OCI-LY3 (cell line): ENCODE results near the gene ZFP57.

Experiments used
- EZH2phosphoT487 ChIP-seq: fragments of 200-600 bp; shearing (Covaris generic); IDR thresholded peaks from 2 replicates; pipeline ENCODE4 v1.6.1; 2018; ENCODE audit warnings: antibody characterized with exemption, mixed run types, low read depth
- TF ChIP-seq, protein P1 (sequence below): fragments of 200-600, 300-600 bp; sonication (generic); IDR thresholded peaks from 2 replicates; pipeline ENCODE4 v1.5.1; 2014; ENCODE audit warnings: antibody characterized with exemption, low read length, low read depth

GRCh38 chr6:29641430-29642148, 39.4 kb downstream of the ZFP57 start:
- TF ChIP-seq, protein P1, sequence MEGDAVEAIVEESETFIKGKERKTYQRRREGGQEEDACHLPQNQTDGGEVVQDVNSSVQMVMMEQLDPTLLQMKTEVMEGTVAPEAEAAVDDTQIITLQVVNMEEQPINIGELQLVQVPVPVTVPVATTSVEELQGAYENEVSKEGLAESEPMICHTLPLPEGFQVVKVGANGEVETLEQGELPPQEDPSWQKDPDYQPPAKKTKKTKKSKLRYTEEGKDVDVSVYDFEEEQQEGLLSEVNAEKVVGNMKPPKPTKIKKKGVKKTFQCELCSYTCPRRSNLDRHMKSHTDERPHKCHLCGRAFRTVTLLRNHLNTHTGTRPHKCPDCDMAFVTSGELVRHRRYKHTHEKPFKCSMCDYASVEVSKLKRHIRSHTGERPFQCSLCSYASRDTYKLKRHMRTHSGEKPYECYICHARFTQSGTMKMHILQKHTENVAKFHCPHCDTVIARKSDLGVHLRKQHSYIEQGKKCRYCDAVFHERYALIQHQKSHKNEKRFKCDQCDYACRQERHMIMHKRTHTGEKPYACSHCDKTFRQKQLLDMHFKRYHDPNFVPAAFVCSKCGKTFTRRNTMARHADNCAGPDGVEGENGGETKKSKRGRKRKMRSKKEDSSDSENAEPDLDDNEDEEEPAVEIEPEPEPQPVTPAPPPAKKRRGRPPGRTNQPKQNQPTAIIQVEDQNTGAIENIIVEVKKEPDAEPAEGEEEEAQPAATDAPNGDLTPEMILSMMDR: no peak
- no peak for TF ChIP-seq EZH2phosphoT487
